GM19099 (cell line): ENCODE data around the gene HOXC6.

Experiments used
- POLR2A ChIP-seq: IDR thresholded peaks from 3 replicates; pipeline ENCODE4 v1.6.1; 2011; ENCODE audit warnings: low read depth; ENCODE audit not compliant: insufficient read length; ENCODE audit errors: extremely low read depth

The HOXC6 gene

DNA sequence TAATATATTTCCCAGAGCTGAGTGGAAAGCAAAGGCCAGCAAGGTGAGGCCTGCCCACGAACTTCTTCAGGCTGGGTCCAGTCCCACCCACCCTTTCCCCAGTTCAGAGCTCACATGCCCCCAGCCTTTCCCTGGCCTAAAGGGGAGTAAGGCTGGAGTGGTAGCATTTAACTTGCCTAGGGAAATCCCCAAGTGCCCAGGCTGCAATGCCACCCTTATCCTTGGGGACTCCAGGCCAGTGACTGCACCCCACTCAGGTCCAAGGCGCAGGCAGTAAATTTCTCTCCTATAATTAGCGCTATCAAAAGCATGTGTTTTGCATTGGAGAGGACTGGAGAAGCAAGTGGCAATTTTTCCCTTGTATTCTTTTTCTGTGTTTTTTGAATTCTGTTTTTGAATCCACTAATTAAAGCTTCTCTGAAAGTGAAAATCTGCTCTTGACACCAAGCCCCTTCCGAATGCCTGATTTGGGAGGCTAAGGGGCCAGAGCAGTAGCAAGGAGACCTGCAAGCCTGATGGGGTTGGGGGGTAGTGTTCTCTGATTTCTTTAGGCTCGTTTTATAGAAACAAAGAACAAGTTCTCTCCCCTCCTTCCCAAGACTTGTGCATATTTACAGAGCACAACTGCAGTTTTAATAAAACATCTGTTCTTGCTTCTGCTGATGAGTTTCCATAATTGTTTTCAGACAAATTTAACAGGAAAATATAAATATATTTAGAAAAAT is 3.5 kb upstream of the HOXC6 start:
- no peak for TF ChIP-seq POLR2A

GRCh38 chr12:54025499-54026405 is 2.5 kb upstream of the HOXC6 start:
- no peak for TF ChIP-seq POLR2A

DNA sequence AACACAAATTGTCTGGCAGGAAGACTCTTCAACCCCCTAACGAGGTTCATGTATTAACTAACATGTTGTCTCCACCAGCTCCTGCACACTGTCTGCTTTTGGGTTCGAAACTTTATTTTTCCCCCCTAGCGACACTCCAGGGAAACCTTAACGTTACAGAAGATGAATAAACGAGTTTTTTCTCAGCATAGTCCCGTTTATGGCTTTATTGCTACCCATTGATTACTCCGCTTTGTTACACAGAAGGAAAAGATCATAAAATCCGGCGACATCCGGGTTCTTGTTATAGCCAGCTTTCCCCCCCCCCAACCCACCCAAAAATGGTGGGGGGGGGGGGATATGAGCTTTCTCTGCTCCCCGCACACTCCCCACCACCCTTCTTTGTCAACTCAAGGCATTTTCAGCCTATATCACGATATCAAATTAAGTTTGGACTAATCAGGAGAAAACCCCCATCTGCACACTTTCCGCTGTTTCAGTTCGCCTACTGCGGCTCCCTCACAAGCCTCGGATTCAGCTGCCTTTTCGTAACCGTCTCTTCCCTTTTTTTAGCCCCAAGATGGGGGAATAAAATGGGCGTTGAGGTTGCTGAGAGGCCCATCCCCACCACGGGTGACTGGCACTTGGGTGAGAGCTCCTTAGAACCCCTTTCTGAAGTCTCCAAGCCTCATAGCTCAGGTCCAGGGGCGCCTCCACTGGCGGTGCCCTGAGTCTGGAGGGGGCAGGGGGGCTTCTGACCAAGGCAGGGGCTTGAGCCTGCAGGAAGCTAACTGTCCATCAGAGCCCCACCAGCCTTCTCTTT is 1.4 kb upstream of the HOXC6 start:
- TF ChIP-seq POLR2A, result no peak

DNA sequence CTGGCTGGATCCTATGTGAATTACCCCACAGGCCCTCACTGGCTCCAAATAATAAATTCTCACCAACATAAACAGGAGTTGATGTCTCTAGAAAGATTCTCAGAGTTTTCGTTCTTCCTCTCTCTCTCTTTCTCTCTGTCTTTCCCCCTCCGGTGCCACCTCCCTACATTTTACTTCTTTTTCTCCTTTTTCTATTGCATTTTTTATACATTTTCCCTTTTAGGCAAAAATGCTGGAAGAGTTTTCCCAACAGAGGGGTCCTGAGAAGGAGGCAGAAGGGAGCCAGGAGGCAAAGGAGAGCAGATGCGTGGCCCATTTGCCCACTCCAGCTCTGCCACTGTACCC is 826 bp upstream of the HOXC6 start:
- TF ChIP-seq POLR2A, result no peak

DNA sequence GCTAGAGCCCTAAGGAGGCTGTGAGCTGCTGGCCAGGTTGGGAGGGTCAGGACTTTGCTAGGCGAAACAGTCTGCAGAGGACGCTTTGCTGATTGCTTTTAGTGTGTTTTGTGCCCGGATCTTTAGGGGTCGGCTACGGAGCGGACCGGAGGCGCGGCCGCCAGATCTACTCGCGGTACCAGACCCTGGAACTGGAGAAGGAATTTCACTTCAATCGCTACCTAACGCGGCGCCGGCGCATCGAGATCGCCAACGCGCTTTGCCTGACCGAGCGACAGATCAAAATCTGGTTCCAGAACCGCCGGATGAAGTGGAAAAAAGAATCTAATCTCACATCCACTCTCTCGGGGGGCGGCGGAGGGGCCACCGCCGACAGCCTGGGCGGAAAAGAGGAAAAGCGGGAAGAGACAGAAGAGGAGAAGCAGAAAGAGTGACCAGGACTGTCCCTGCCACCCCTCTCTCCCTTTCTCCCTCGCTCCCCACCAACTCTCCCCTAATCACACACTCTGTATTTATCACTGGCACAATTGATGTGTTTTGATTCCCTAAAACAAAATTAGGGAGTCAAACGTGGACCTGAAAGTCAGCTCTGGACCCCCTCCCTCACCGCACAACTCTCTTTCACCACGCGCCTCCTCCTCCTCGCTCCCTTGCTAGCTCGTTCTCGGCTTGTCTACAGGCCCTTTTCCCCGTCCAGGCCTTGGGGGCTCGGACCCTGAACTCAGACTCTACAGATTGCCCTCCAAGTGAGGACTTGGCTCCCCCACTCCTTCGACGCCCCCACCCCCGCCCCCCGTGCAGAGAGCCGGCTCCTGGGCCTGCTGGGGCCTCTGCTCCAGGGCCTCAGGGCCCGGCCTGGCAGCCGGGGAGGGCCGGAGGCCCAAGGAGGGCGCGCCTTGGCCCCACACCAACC is 1.5 kb downstream of the HOXC6 start:
- TF ChIP-seq POLR2A, result no peak

- TF ChIP-seq POLR2A, result no peak
Observed at GRCh38 chr12:54030442-54030801, 2.2 kb downstream of the HOXC6 start.

GRCh38 chr12:54030889-54031471 is 2.7 kb downstream of the HOXC6 start:
- TF ChIP-seq POLR2A, result no peak

GRCh38 chr12:54031480-54031879 is 3.2 kb downstream of the HOXC6 start:
- no peak for TF ChIP-seq POLR2A

DNA sequence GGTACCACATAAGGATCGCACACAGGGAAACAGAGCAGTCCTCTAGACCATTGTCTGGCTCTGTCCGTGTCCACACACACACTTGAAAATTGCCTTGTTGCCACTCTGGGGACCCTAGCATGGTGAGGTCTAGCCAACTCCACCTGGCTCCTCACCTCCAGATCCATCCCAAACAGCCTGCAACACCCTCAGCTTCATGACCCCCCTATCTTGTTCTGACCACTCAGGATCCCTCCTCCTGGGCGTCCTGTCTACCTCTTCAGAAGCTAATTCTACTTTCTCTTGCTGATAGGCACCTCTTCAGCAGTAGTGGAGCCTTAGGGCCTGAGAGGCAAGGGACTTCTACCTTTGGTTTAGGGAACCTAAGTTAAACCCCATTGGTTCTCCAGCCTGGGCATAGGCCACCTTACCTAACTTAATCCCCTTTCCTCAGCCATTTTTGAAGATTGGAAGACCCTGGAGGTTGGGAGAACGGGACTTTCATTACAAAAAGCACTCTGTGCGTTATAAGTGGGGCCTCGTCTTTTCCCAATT is 3.9 kb downstream of the HOXC6 start:
- TF ChIP-seq POLR2A, result no peak

DNA sequence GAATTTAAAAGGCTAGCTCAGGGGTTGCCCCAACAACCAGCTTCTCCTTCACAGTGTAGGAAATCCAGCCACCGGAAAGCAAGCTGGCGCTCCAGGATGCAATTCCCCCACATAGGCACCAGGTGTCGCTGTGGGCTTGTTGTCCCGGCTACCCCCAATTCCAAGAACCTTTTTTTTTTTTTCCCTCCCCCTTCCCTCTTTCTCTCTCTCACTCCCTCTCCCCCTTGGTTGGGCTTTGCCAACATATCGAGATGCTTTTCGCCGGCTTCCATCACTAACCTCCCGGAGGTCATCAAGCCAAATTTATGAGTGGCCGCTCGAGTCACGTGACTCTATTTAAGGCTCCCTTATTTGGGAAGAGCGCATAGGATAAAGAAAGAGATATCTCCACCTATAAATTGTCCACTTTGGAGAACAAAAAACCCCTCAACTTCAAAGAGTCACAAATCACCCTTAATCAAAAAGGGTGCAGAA is 4.4 kb downstream of the HOXC6 start, which contains the start of gene HOXC5:
Gene HOXC5, plus strand, starts transcription at position 424 of the 474 bp plus-strand sequence. CDS start 73 bp downstream, outside the sequence.
- no peak for TF ChIP-seq POLR2A

DNA sequence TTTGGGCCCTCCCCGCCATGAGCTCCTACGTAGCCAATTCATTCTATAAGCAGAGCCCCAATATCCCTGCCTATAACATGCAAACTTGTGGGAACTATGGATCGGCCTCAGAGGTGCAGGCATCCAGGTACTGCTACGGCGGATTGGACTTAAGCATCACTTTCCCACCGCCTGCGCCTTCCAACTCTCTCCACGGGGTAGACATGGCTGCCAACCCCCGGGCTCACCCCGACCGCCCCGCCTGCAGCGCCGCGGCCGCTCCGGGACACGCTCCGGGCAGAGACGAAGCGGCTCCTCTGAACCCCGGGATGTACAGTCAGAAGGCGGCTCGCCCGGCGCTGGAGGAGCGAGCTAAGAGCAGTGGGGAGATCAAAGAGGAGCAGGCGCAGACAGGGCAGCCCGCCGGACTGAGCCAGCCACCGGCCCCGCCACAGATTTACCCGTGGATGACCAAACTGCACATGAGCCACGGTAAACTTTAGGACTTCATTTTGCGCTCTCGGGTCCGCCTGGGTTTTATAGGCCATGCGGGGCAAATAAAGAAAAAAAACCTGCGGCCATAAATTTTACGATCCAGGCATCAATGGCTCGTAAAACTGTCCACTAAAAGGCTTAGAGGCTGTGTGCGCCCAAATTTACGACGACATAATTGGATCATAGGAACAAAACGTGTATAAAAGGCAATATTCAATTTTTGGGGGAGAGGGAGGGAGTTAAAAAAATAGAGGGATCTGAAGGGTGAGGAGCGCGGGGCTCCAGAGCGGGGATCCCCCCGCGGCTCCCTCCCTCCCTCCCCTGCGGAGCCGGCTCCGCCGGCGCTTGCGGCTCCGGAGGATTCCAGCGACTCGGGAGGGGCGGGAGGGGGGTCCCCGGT is 5.1 kb downstream of the HOXC6 start:
- no peak for TF ChIP-seq POLR2A

DNA sequence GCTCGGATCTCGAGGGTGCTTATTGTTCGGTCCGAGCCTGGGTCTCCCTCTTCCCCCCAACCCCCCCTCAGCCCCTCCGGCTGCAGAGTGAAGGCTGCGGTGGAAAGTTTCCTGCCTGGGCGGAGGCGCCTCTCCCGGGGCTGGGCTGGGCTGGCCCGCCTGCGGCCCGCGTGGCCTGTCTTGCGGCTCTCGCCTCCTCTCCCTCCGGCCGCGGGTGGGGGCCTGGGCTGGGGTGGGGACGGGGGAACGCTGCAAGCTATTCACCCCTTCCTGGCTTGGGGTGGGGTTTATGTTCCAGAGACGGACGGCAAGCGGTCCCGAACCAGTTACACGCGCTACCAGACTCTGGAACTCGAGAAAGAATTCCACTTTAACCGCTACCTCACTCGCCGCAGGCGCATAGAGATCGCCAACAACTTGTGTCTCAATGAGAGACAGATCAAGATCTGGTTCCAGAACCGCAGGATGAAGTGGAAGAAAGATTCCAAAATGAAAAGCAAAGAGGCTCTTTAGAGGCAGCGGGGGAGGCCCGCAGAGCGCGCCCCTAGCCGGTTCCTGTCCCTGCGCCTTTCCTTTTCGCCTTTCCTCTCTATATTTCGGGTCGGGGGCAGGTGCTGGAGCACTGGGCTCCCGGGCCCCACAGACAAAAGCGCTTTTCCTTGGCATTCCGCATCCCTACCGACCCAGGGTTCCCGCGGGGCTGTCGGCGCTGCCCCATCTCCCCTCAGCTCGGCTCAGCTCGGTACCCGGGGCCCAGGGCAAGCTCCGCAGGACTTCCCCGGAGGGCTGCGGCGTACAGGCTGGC is 5.9 kb downstream of the HOXC6 start:
- TF ChIP-seq POLR2A, result no peak
